AG09309 (cell line): Measurements from ENCODE around the gene TSC22D4.
A peak's percentile ranks its signal among the peaks of the same experiment; 100 is the strongest.

ENCODE experiments used
- DNase-seq: peaks from one replicate; pipeline ENCODE4 v3.0.0-alpha.2; 2010; ENCODE audit warnings: low read depth
- H3K4me3 ChIP-seq: 2 replicates; pipeline ENCODE4 v1.5.1; 2011; ENCODE audit warnings: mild to moderate bottlenecking, low read depth, low read length, moderate library complexity; ENCODE audit not compliant: control insufficient read depth
- TF ChIP-seq, protein P1 (sequence below): IDR thresholded peaks from 2 replicates; pipeline ENCODE4 v1.5.1; 2011; ENCODE audit warnings: mild to moderate bottlenecking, low read depth, low read length, inconsistent platforms; ENCODE audit not compliant: insufficient read depth, control insufficient read depth; ENCODE audit errors: missing control alignments

TSC22D4 gene

DNA sequence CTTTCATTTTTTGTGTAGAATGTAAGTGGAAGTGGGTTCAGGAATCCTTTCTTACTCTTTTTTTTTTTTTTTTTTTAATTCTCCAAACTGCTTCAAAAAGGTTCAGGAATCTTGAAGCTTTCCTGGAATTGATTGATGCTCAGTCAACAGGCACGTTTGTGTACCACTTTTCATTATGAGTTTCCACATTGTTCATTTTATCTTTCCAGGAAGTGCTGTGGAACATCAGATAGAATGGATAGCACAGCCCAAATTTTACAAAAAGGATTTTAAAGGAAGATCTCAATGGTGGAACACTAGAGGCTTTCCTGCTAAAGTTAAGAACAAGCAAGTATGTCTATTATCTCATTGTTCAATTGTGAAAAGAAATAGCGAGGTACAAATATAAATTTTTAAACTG, 40.8 kb downstream of the TSC22D4 start:
- TF ChIP-seq, protein P1, sequence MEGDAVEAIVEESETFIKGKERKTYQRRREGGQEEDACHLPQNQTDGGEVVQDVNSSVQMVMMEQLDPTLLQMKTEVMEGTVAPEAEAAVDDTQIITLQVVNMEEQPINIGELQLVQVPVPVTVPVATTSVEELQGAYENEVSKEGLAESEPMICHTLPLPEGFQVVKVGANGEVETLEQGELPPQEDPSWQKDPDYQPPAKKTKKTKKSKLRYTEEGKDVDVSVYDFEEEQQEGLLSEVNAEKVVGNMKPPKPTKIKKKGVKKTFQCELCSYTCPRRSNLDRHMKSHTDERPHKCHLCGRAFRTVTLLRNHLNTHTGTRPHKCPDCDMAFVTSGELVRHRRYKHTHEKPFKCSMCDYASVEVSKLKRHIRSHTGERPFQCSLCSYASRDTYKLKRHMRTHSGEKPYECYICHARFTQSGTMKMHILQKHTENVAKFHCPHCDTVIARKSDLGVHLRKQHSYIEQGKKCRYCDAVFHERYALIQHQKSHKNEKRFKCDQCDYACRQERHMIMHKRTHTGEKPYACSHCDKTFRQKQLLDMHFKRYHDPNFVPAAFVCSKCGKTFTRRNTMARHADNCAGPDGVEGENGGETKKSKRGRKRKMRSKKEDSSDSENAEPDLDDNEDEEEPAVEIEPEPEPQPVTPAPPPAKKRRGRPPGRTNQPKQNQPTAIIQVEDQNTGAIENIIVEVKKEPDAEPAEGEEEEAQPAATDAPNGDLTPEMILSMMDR: no peak
- DNase-seq: no peak
- no peak overlapping the region for H3K4me3 ChIP-seq

DNA sequence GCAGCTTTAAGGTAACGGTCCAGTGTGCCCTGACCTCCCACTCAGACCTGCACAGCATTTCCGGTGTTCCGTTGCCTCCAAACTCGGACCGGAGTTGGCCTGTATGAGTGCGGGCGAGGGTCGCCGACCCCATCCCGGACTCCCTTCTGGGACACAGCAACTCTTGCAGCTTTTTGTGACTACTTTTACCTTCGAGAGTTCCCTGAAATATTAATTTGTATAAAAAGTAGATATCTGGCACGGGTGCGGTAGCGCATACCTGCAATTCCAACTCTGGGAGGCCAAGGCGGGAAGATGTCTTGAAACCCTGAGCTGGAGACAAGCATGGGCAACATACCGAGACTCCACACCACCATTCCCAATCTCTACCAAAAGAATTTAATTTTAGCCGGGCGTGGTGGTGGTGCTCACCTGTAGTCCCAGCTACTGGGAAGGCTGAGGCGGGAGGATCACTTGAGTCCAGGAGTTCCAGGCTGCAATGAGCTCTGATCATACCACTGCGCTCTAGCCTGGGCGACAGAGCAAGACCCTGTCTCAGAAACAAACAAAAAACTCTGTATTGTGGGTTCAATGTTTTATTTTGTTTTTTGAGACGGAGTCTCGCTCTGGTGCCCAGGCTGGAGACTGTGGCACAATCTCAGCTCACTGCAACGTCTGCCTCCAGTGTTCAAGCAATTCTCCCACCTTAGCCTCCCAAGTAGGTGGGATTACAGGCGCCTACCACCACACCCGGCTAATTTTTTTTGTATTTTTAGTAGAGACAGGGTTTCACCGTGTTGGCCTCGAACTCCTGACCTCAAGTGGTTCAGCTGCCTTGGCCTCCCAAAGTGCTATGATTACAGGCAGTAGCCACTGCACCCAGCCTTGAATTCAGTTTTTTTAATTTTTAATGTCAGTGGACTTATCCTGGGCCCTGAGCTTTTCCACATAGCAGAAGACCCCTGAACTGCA, 41.6 kb downstream of the TSC22D4 start:
- DNase-seq: no peak
- H3K4me3 ChIP-seq: no peak overlapping the region
- TF ChIP-seq, protein P1: no peak

DNA sequence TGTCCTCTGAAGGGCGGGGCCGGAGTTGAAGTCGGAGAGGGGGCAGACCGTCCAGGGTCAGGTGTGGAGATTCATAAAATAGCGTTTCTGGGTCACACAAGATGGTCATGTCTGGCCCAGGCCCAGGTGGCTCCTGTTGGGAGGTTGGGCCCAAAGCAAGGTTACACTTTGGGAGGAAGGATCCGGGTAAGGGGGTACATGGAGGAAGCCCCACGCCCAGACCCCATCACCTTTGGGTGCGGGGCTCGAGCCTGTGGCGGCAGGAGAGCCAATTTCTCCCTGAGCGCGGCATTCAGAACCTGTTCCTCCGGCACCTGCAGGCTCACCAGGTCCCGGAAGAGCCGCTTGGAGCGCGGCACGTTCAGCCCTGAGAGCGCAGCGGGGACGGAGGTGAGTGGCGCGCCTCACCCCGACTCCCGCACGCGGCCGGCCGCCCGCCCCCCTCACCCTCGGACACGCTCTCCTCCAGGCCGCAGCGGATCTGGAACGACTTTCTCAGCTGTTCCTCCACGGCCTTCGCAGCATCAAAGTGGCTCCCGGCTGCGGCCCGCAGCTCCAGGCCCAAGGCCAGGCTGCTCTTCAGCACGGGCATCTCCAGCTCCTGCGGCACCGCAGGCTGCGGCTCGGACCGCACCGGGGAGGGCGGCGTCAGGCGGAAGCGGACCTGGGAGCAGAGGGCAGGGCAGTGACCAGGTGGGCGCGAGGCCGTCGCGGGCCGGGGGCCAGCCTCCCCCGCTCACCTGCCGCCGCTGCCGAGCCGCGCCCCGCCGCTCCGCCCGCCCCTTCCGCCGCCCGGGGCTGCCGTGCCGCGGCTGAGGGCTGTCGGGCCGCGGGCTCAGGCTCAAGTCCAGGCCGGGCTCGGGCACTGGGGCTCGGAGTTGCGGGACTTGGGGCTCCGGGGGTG, 43.4 kb downstream of the TSC22D4 start:
- DNase-seq: no peak
- TF ChIP-seq, protein P1: no peak
- peak overlapping the region; percentile 66 for H3K4me3 ChIP-seq

DNA sequence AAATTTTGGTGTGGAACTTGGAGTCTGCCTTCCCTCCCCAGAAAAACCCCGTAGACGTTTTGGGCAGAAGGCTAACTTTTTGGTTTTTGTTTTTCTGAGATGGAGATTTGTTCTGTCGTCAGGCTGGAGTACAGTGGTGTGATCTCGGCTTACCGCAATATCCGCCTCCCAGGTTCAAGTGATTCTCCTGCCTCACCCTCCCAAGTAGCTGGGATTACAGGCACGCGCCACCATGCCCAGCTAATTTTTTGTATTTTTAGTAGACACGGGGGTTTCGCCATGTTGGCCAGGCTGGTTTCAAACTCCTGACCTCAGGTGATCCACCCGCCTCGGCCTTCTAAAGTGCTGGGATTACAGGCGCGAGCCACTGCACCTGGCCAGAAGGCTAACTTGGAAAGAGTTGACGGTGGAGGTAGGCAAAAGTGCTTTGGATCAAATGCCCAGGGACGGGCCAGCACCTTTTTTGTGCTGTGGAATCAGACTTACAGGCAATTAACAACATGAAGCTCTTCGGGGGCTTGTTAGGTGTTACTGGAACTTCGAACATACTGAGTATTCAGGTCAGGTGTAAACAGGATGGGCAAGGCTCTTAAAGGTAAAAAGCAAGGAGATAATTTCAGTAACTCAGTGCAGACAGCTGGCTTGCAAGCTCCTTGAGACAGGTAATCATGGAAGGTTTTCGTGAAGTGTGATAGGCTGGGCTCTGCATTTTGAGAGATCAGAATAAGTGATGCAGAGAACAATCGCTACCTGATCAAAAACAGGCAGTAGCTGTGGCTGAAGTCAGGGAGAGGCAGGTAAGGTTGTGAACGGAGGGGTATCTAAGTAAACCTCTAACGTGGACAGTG, 44.5 kb downstream of the TSC22D4 start:
- TF ChIP-seq, protein P1: no peak
- no peak for DNase-seq
- H3K4me3 ChIP-seq: peak overlapping the region; percentile 66

DNA sequence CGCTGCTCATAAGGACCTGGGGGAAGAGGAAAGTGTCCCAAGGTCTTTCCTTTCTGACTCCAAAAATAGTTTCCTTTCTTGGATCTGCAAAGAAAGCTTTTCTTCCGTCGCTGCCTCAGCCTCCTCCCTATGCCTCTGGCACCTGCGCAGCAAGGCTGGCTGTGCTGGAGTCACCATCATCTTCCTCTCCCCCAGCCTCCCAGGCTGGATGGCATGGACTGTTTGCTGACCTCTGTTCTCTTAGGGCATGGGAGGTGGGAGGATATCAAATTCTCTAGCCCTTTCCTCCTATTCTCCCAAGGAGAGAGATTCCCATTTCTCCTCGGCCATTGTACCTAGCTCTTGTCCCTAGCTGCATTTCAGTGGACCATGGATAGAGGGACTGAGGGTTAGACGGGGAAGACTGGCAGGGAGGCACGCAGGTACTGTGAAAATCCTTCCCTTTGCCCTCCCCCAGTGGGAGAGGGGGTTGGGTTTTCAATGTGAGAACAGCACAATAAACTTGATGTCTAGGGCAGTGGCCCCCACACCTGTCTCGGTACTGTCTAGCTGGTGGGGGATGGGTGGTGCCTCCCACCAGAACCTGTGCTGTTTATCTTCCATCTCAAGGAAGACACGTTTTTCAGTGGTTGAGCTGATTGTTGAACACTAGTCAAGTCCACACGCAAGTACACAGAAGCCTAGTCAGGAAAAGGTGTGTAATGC, 45.3 kb downstream of the TSC22D4 start:
- no peak overlapping the region for H3K4me3 ChIP-seq
- TF ChIP-seq, protein P1: no peak
- no peak for DNase-seq

DNA sequence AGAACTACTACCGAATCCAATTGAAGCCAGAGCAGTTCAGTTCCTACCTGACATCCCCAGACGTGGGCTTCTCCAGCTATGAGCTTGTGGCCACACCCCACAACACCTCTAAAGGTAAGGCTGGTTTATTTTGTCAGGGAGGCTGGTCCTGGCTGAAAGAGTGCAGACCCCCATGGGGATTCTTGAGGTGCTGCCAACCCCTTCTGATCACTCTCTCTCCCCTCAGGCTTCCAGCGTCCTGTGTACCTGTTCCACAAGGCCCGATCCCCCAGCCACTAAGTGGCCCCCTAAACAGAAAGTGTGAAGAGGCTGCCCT, 45.8 kb downstream of the TSC22D4 start:
- TF ChIP-seq, protein P1: no peak
- no peak for DNase-seq
- no peak overlapping the region for H3K4me3 ChIP-seq
